Measurements from ENCODE around the gene ASAP2.

ASAP2 gene

GRCh38 chr2:9327873-9328352 lies 121.3 kb downstream of the ASAP2 start:
- H3K4me1 ChIP-seq (ENCODE audit: control insufficient read depth, low read depth, low read length) = peaks cover 9% of the 10 kb centered on the region
- no peak overlapping the region for H3K4me3 ChIP-seq (ENCODE audit: low read length)
- H3K9me3 ChIP-seq (ENCODE audit: control insufficient read depth, low read depth, low read length) = no peaks in the 10 kb centered on the region
- H3K36me3 ChIP-seq (ENCODE audit: control insufficient read depth, low read depth, low read length) = no peaks in the 10 kb centered on the region
- no peaks in the 10 kb centered on the region for H3K27me3 ChIP-seq (ENCODE audit: control insufficient read depth, insufficient read depth, low read length)
- no peak overlapping the region for H3K9ac ChIP-seq (ENCODE audit: low read length)
- H3K27ac ChIP-seq (ENCODE audit: low read length) = no peak overlapping the region

- H3K4me3 ChIP-seq (ENCODE audit: low read length) = no peak overlapping the region
- H3K36me3 ChIP-seq (ENCODE audit: control insufficient read depth, low read depth, low read length) = no peaks in the 10 kb centered on the region
- no peak overlapping the region for H3K9ac ChIP-seq (ENCODE audit: low read length)
- no peaks in the 10 kb centered on the region for H3K27me3 ChIP-seq (ENCODE audit: control insufficient read depth, insufficient read depth, low read length)
- peaks cover 9% of the 10 kb centered on the region for H3K4me1 ChIP-seq (ENCODE audit: control insufficient read depth, low read depth, low read length)
- no peak overlapping the region for H3K27ac ChIP-seq (ENCODE audit: low read length)
- H3K9me3 ChIP-seq (ENCODE audit: control insufficient read depth, low read depth, low read length) = no peaks in the 10 kb centered on the region
These were observed 122.3 kb downstream of the ASAP2 start for GRCh38 chr2:9328931-9329330.

GRCh38 chr2:9329497-9329896 lies 122.9 kb downstream of the ASAP2 start:
- Histone ChIP-seq H3K4me1 (ENCODE audit: control insufficient read depth, low read depth, low read length) (peaks cover 9% of the 10 kb centered on the region), H3K27me3 (ENCODE audit: control insufficient read depth, insufficient read depth, low read length) (no peaks in the 10 kb centered on the region), H3K9ac (ENCODE audit: low read length) (no peak overlapping the region), H3K27ac (ENCODE audit: low read length) (no peak overlapping the region), H3K9me3 (ENCODE audit: control insufficient read depth, low read depth, low read length) (no peaks in the 10 kb centered on the region), H3K36me3 (ENCODE audit: control insufficient read depth, low read depth, low read length) (no peaks in the 10 kb centered on the region), H3K4me3 (ENCODE audit: low read length) (no peak overlapping the region)

- Histone ChIP-seq H3K9me3 (ENCODE audit: control insufficient read depth, low read depth, low read length) (no peaks in the 10 kb centered on the region), H3K27me3 (ENCODE audit: control insufficient read depth, insufficient read depth, low read length) (no peaks in the 10 kb centered on the region), H3K4me3 (ENCODE audit: low read length) (no peak overlapping the region), H3K36me3 (ENCODE audit: control insufficient read depth, low read depth, low read length) (no peaks in the 10 kb centered on the region), H3K27ac (ENCODE audit: low read length) (no peak overlapping the region), H3K4me1 (ENCODE audit: control insufficient read depth, low read depth, low read length) (peaks cover 9% of the 10 kb centered on the region), H3K9ac (ENCODE audit: low read length) (no peak overlapping the region)
These were observed 124.1 kb downstream of the ASAP2 start for GRCh38 chr2:9330612-9331270.

GRCh38 chr2:9331704-9332103 lies 125.1 kb downstream of the ASAP2 start:
- H3K27ac ChIP-seq (ENCODE audit: low read length) = no peak overlapping the region
- no peak overlapping the region for H3K9ac ChIP-seq (ENCODE audit: low read length)
- H3K4me1 ChIP-seq (ENCODE audit: control insufficient read depth, low read depth, low read length) = peaks cover 7% of the 10 kb centered on the region
- no peaks in the 10 kb centered on the region for H3K27me3 ChIP-seq (ENCODE audit: control insufficient read depth, insufficient read depth, low read length)
- no peaks in the 10 kb centered on the region for H3K36me3 ChIP-seq (ENCODE audit: control insufficient read depth, low read depth, low read length)
- no peaks in the 10 kb centered on the region for H3K9me3 ChIP-seq (ENCODE audit: control insufficient read depth, low read depth, low read length)
- H3K4me3 ChIP-seq (ENCODE audit: low read length) = no peak overlapping the region

- Histone ChIP-seq H3K27me3 (ENCODE audit: control insufficient read depth, insufficient read depth, low read length) (no peaks in the 10 kb centered on the region), H3K36me3 (ENCODE audit: control insufficient read depth, low read depth, low read length) (no peaks in the 10 kb centered on the region), H3K4me1 (ENCODE audit: control insufficient read depth, low read depth, low read length) (peaks cover under 1% of the 10 kb centered on the region), H3K9ac (ENCODE audit: low read length) (no peak overlapping the region), H3K27ac (ENCODE audit: low read length) (no peak overlapping the region), H3K9me3 (ENCODE audit: control insufficient read depth, low read depth, low read length) (no peaks in the 10 kb centered on the region), H3K4me3 (ENCODE audit: low read length) (no peak overlapping the region)
These were observed 125.7 kb downstream of the ASAP2 start for GRCh38 chr2:9332136-9332852.

GRCh38 chr2:9332853-9333245 lies 126.2 kb downstream of the ASAP2 start:
- Histone ChIP-seq H3K27ac (ENCODE audit: low read length) (no peak overlapping the region), H3K9me3 (ENCODE audit: control insufficient read depth, low read depth, low read length) (no peaks in the 10 kb centered on the region), H3K4me1 (ENCODE audit: control insufficient read depth, low read depth, low read length) (no peaks in the 10 kb centered on the region), H3K36me3 (ENCODE audit: control insufficient read depth, low read depth, low read length) (no peaks in the 10 kb centered on the region), H3K9ac (ENCODE audit: low read length) (no peak overlapping the region), H3K27me3 (ENCODE audit: control insufficient read depth, insufficient read depth, low read length) (no peaks in the 10 kb centered on the region), H3K4me3 (ENCODE audit: low read length) (no peak overlapping the region)

GRCh38 chr2:9333591-9334171 lies 127.1 kb downstream of the ASAP2 start:
- no peaks in the 10 kb centered on the region for H3K4me1 ChIP-seq (ENCODE audit: control insufficient read depth, low read depth, low read length)
- no peaks in the 10 kb centered on the region for H3K36me3 ChIP-seq (ENCODE audit: control insufficient read depth, low read depth, low read length)
- H3K27ac ChIP-seq (ENCODE audit: low read length) = no peak overlapping the region
- no peak overlapping the region for H3K9ac ChIP-seq (ENCODE audit: low read length)
- H3K4me3 ChIP-seq (ENCODE audit: low read length) = no peak overlapping the region
- H3K9me3 ChIP-seq (ENCODE audit: control insufficient read depth, low read depth, low read length) = no peaks in the 10 kb centered on the region
- no peaks in the 10 kb centered on the region for H3K27me3 ChIP-seq (ENCODE audit: control insufficient read depth, insufficient read depth, low read length)

GRCh38 chr2:9334761-9335160 lies 128.1 kb downstream of the ASAP2 start:
- no peak overlapping the region for H3K4me3 ChIP-seq (ENCODE audit: low read length)
- no peaks in the 10 kb centered on the region for H3K36me3 ChIP-seq (ENCODE audit: control insufficient read depth, low read depth, low read length)
- H3K9me3 ChIP-seq (ENCODE audit: control insufficient read depth, low read depth, low read length) = no peaks in the 10 kb centered on the region
- no peak overlapping the region for H3K9ac ChIP-seq (ENCODE audit: low read length)
- H3K27ac ChIP-seq (ENCODE audit: low read length) = no peak overlapping the region
- H3K4me1 ChIP-seq (ENCODE audit: control insufficient read depth, low read depth, low read length) = no peaks in the 10 kb centered on the region
- H3K27me3 ChIP-seq (ENCODE audit: control insufficient read depth, insufficient read depth, low read length) = no peaks in the 10 kb centered on the region

GRCh38 chr2:9335322-9335832 lies 128.8 kb downstream of the ASAP2 start:
- Histone ChIP-seq H3K27ac (ENCODE audit: low read length) (no peak overlapping the region), H3K9ac (ENCODE audit: low read length) (no peak overlapping the region), H3K4me3 (ENCODE audit: low read length) (no peak overlapping the region), H3K4me1 (ENCODE audit: control insufficient read depth, low read depth, low read length) (no peaks in the 10 kb centered on the region), H3K36me3 (ENCODE audit: control insufficient read depth, low read depth, low read length) (no peaks in the 10 kb centered on the region), H3K9me3 (ENCODE audit: control insufficient read depth, low read depth, low read length) (no peaks in the 10 kb centered on the region), H3K27me3 (ENCODE audit: control insufficient read depth, insufficient read depth, low read length) (no peaks in the 10 kb centered on the region)

- no peaks in the 10 kb centered on the region for H3K27me3 ChIP-seq (ENCODE audit: control insufficient read depth, insufficient read depth, low read length)
- H3K27ac ChIP-seq (ENCODE audit: low read length) = no peak overlapping the region
- H3K9ac ChIP-seq (ENCODE audit: low read length) = no peak overlapping the region
- no peaks in the 10 kb centered on the region for H3K36me3 ChIP-seq (ENCODE audit: control insufficient read depth, low read depth, low read length)
- no peaks in the 10 kb centered on the region for H3K9me3 ChIP-seq (ENCODE audit: control insufficient read depth, low read depth, low read length)
- no peak overlapping the region for H3K4me3 ChIP-seq (ENCODE audit: low read length)
- H3K4me1 ChIP-seq (ENCODE audit: control insufficient read depth, low read depth, low read length) = no peaks in the 10 kb centered on the region
These were observed 129.6 kb downstream of the ASAP2 start for GRCh38 chr2:9336241-9336575.

Measured in iPS-18a (cell line).